GM19467 (cell line): ENCODE data around the gene PLEKHF1.
A peak's percentile ranks its signal among the peaks of the same experiment; 100 is the strongest.

Experiments
- ATAC-seq: cut with Tn5 transposase; IDR thresholded peaks from one replicate; pipeline ENCODE4 v1.9.1; 2021; ENCODE audit warnings: mild to moderate bottlenecking, moderate library complexity; ENCODE audit not compliant: unreplicated experiment

The PLEKHF1 gene

DNA sequence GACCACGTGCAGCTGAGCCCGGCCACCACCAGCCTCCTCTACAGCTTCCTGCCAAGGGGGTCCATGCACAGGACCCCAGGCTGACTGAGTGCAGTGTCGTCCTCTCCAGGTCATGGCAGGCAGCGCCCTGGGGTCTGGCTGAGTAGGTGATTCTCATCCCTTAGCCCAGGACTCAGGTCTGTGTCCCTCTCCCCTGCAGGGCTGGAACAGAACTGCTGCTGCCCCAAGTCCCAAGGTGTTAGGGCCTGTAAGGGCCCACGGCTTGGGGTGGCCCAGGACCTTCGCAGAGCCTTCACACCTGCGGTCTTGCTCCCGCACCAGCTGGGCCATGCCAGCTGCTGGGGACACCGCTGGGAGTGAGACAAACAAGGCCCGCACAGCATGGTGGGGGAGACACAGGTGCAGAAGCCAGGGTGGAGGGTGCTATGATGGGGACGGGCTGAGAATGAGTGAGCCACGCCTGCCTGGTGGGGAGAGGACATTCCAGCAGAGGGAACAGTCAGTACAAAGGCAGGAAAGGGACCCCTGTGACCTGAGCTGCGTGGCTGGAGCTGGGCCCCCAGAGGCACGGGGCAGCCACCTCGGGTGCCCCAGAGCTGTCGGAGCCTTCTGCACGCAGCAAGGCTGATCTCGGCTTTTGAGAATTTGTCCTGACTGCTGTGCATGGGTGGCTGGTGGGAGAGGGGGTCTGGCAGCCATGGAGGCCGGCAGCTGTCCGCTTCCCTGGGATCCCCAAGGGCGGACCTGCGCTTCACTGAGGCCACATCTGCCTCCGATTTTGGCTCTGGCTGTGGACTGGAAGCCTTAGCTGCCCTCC lies 11.9 kb downstream of the PLEKHF1 start:
- ATAC-seq: no peak

DNA sequence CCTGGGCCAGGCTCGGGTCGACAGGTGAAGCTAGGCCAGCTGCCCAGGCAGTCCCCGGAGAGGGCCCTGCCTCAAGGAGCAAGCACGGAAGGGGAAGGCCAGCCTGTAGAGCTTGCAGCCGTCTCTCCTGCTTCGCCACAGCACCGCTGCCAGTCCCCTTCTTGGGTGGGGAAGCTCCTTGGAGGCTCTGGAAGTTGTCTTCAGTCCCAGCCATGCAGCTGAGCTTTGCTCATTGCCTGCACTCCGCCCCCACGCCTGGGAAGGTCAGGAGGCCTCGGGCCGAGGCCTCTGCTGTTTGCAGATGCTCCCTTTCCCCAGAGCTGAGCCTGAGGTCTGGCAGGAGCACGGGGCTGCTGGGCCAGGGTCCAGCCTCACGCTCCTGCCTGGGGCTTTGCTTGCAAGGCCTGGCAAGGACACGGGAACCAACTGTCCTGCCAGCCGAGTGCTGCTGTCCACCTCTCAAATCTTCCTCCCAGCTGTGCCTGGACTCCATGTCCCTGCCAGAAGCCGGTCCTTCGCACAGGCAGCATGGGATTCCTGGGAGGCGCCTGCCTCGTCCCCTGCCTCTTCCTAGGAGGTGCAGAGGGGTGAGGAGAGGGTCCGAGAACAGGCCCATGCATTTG lies 13.3 kb downstream of the PLEKHF1 start:
- no peak for ATAC-seq

DNA sequence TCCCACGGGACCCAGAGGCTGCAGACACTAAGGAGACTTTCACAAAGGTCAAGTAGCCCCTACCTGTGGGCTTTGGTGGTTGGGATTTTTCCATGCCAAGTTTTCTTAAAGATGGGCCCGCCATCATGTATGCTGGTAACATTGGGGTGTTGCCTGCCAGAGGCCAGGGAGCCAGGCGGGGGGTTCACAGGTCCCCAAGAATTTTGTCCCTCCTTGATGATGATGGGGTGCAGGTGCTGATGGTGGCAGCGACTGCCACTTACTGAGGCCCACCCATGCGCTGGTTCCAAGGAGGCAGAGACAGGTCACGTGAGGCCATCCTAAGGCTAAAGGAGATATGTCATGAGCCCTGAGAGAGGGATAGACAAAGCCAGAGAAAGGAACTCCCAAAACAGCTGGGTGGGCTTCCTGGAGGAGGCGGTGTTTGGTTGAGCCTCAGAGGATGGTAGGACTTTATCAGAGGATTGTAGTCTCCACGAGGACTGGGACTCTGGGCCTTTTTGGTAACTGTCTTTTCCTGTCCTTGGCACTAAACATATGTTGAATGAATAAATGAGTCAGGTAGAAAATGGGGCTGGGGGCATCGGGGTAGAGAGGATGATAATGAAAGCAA lies 14.4 kb downstream of the PLEKHF1 start:
- no peak for ATAC-seq

DNA sequence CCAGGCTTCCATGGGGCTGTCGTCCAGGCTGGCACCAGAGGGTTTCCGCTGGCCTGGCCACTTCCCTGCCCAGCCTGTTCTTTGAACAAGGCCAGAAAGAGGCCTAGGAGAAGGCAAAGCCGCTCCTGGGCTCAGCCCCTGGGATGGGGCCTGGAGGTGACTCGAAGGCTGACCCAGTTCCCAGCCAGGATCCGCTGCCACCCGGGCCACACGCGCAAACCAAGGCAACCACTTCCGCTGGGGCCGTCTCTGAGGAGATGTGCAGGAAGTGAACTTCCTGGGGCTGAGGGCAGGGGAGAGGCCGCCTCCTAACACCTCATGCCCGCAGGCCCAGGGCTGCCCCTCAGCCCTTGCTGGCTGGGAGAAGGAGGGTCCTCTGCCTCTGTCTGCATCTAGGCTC lies 15.2 kb downstream of the PLEKHF1 start:
- peak; percentile 81 for ATAC-seq

DNA sequence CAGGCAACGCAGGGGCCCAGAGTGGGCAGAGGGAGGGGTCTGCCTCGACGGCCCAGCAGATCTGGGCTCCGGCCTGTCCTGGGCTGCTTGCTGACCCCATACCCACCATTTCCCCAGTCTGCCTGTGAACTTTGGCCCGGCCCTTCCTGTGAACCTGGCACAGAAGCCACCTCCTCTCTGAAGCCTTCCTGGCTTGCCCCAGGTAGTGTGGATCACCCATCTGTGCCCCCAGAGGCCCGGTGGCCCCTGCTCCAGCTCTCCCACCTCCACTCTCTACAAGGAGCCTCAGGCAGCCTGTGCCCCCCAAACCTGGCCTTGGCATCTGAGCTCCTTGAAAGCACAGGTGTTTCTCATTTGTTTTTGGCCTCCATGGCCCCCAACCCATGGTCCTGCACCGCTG lies 15.7 kb downstream of the PLEKHF1 start:
- no peak for ATAC-seq

DNA sequence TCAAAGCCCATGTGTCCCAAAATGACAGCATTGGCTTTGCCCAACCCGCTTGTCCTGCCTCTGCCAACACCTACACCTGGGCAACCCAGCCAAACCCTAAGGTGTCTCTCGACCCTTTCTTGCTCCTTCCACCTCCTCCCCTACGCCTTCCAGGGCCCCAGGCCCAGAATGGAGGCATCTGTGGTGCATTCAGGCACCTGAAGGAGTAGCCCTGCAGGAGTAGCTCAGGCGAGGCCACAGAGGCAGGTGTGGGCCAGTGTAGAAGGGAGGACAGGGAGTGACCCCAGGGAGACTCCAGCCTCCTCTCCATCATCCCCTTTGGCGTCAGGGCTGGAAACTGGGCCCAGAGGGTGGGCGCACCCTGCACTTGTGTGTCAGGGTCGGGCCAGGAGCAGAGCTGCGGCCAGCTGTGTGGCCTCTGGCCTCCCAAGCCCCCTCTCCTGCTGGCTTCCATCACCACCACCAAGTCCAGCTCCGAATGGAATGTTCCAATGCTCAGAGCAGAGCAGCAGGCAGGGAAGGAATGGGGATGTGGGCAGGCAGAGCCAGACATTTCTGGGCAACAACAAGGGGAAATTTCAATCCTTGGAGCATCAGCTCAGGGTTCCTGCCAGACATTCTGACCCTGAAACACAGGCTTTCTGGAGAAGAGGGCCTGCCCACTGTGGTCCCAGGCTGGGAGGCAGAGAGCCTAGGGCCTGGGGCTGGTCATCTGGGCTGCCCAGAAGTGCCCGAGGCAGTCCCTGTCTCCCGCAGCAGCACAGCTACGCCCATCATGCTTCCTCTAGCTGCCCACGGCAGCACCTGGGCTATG lies 16.4 kb downstream of the PLEKHF1 start:
- ATAC-seq: no peak

DNA sequence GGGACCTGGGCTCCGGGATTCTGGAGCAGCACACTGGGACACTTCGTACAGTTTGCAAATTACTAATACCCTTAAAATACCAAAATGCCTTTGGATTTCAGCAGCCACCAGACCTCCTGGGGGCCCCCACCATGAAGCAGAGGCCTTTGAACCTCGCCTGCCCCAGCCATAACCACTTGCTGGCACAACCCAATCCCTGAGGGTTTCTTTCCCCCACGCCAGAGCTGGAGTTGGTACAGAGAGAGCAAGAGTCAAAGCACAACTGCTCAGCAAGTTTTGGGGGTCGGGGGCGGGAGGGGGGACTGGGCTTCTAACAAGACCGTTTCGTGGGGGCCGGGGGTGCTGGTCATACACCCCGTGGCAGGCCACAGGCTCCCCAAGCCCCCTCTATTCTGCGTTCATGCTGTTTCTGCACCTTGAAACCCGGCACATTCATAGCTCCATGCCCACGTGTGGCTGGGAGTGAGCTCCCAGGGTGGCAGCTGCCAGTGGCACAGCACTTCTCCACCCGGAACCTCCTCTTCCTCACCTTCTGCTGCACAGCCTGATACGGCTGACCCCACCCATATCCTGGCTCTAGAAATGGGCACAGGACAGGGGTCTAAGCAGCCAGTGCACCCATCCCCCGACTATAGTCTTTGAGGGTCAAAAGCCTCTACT lies 17.1 kb downstream of the PLEKHF1 start:
- ATAC-seq: no peak

DNA sequence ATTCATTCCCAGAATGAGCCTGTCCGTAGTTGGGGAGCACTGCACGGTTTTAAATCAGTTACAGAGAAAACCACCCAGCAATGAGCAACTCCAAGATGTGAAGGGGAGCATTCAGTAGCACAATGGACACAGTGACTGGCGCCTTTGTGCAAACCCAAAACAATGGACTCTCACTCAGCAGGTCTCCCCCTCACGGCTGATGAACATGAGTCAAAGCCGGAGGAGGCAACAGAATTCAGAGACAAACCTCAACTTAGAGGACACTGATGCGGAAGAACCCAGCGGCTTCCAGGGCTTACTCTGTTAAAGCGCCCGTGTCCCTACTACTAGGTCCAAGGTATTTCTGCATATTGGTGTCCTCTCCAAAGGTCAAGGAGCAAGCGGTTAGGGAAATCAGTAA lies 17.7 kb downstream of the PLEKHF1 start:
- ATAC-seq: no peak

DNA sequence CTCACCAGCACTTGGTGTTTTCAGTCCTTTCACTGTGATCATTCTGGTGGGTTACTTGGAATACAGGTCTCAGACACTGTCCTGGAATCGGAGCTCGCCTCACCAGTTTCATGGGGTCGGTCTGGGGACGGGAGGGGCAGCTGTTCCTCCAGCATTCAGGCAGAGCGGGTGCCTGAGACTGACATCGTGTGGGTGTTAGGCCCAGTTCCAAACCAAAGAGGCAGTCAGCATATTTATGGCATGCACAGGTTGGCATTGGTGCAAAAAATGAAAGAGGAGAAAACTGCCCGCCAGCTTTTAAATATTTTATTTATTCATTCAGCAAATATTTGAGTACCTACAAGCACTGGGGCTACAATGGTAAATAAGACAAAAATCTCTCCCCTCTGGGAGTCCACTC lies 20.1 kb downstream of the PLEKHF1 start:
- no peak for ATAC-seq

DNA sequence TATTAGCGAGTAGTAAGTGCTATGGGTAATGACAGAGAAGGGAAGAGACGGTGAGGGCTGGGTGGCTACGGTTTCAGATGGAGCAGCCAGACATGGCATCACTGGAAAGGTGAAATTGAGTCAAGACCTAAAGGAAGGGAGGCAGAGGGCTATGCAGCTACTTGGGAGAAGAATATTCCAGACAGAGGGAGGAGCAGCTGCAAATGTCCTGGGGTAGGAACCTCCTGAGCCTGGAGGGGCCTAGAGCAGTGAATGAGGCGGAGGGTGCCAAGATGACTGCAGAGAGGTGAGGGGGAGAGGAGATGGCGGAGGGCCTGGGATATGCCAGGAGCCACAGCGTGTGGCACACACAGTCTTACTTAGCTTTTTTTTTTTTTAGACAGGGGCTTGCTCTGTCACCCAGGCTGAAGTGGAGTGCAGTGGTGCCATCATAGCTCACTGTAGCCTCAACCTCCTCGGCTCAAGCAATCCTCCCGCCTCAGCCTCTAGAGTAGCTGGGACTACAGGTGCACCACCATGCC lies 21.1 kb downstream of the PLEKHF1 start:
- ATAC-seq: no peak

DNA sequence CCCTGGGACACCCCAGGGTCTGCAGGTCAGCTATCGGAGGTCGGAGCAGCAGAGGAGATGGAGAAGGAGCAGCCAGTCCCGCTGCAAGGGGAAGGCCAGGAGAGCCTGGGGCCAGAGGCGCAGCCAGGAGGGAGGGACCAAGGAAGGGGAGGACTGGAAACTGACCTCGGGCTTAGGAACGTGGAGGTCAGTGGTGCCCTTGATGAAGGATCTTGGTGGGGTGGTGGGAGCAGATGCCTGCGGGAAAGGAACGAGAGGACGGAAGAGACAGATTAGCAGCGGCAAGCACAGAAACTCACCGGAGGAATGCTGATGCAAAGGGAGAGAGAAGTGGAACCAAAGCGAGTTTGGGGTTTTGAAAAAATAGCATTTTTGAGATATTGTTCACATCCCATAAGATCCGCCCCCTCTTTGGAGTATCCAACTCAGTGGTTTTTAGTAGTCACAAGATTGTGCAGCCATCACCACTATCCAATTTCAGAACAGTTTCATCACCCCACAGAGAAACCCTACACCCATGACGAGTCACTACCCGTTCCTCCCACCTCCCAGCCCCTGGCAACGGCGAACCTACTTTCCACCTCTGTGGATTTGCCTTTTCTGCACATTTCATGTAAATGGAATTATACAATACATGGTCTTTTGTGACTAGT lies 22.1 kb downstream of the PLEKHF1 start:
- ATAC-seq: no peak

DNA sequence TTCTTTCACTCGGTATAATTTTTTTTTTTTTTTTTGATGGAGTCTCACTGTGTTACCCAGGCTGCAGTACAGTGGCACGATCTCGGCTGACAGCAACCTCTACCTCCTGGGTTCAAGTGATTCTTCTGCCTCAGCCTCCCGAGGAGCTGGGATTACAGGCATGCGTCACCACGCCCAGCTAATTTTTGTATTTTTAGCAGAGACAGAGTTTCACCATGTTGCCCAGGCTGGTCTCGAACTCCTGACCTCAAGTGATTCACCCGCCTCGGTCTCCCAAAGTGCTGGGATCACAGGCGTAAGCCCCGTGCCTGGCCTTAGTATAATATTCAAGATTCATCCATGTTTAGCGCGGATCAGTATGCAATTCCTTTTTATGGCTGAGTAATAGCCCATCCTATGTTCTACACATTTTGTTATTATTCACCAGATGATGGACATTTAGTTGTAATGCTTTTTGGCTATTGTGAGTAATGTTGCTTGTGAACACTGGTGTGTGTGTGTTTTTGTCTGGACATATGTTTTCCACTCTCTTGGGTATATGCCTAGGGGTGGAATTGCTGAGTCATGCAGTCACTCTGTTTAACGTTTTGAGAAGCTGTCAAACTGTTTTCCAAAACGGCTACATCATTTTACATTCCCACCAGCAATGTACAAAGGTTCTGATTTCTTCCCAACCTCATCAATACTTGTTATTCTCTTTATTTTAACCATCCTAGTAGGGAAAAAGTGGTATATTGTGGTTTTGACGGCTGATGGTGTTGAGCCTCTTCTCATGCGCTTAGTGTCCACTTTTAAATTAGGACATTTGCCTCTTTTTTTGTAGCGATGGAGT lies 22.9 kb downstream of the PLEKHF1 start:
- ATAC-seq: no peak

DNA sequence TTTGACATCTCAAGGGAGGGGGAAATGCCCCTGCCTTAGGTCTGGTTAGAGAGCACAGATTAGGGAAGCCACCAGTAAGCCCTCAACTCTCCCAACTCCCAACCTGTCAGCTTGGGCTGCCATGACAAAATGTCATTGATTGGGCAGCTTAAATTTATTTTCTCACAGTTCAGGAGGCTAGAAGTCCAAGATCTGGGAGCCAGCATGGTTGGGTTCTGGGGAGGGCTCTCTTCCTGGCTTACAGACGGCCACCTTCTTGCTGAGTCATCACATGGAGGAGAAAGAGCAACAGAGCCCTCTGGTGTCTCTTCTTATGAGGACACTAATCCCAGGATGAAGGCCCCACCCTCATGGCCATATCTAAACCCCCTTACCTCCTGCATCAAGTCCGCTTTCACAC lies 25.6 kb downstream of the PLEKHF1 start:
- ATAC-seq: peak; percentile 50

DNA sequence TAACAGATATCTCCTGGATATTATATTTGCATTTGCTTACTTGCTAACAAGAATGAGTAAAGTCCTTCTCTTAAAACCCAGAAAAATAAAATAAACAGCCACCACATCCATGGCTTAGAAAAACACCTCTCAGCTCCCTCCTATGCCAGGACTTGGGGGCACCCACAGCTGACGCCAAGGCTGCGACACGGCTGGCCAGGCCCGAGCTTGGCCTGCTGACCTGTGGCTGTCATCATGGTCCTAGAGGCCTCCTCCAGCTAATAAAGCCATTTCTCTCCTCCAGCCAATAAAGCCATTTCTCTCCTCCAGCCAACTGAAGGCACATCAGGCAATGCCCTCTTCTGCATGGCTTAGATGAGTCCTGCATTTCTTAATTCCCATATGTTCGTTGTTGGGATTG lies 28.9 kb downstream of the PLEKHF1 start:
- ATAC-seq: no peak

DNA sequence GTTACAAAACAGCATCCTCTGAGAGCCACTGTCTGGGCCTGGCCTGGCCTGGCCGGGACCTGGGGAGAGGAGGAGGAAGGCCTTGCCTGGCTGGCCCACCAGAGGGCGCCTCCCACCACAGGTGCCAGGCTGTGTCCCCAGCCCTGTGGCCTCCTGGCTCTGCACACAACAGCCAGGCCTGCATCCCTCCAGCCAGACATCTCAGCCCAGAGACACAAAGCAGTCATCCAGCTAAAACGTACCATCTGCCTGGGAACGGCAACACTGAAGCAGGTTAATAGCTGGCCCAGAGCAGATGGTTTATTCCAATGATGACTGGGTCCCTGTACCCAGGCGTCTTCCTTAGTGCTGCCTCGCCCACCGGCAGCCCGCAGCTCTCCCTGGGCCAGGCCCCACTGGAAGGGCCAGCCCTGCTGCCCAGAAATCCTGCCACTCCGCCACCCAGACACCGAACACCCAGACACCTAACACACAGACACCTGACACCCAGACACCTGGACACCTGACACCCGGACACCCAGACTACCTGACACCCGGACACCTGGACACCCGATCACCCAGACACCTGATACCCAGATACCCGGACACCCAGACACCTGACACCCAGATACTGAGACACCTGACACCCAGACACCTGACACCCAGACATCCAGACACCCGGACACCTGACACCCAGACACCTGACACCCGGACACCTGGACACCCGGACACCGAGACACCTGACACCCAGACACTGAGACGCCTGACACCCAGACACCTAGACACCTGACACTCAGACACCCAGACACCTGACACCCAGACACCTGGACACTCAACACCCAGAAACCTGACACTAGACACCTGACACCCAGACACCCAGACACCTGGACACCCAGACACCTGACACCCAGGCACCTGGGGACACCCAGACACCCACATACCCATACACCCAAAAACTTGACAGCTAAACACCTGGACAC lies 29.7 kb downstream of the PLEKHF1 start:
- ATAC-seq: peak; percentile 83

DNA sequence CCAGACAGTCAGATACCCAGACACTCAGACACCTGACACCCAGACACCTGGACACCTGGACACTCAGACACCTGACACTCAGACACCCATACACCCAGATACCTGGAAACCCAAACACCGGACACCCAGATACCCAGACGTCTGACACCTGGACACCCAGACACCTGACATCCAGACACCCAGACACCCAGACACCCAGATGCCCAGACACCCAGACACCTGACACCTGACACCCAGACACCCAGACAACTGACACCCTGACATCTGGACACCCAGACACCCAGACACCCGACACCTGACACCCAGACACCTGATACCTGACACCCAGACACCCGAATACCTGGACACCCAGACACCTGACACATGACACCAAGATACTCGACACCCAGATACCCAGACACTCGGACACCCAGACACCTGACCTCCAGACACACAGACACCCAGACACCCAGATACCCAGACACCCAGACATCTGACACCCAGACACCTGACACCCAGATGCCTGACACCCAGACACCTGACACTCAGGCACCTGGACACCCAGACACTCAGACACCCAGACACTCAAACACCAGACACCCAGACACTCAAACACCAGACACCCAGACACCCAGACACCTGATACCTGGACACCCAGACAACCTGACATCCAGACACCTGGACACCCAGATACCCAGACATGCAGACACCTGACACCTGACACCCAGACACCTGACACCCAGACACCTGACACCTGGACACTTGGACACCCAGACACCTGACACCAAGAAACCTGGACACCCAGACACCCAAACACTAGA lies 30.7 kb downstream of the PLEKHF1 start:
- ATAC-seq: no peak

DNA sequence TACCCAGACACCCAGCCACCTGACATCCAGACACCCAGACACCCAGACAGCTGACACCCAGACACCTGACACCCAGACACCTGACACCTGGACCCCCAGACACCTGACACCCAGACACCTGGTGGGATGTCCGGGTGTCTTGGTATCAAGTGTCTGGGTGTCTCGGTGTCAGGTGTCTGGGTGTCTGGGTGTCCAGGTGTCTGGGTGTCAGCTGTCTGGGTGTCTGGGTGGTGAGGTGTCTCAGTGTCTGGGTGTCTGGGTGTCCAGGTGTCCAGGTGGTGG lies 31.2 kb downstream of the PLEKHF1 start:
- no peak for ATAC-seq
